ENCODE measurements around the gene FTO.

DNA sequence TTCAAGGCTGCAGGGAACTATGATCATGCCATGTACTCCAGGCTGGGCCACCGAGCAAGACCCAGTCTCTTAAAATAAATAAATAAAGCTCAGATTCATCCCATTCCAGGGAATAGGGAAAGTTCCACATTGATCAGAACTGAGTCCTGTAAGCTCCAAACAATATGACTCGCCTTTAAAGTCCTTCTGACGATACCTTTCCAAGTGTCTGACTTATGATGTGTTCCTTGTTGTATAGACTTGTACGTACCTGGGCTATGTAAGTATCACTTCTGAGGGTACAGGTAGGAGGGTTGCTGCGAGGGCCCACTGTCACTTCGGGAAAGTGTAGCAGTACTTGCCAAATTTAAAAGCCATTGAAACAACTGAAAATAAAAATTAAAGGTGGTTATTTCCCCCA lies 329.8 kb downstream of the FTO start:
- no peak for TF ChIP-seq CTCF (IDR thresholded peaks at IDR 0.05)
- TF ChIP-seq POLR2A (IDR thresholded peaks at IDR 0.05): no peak

Measured in esophagus squamous epithelium (tissue), 4 donors.